MM.1S (cell line): ENCODE measurements around the gene AKR1C4.

Experiments
- DNase-seq: peaks from one replicate; pipeline ENCODE4 v3.0.0-alpha.2; 2015
- H2AFZ ChIP-seq: fragments of 300-600 bp; sonication (generic); 2 replicates; pipeline ENCODE4 v1.6.0; 2016; ENCODE audit warnings: antibody characterized with exemption, low read length
- H3F3A ChIP-seq: fragments of 300-600 bp; sonication (generic); 2 replicates; pipeline ENCODE4 v1.6.1; 2016; ENCODE audit warnings: mild to moderate bottlenecking, antibody characterized with exemption, low read length, moderate library complexity, mixed read lengths; ENCODE audit not compliant: insufficient read depth
- H3K27ac ChIP-seq: fragments of 300-600 bp; sonication (generic); 2 replicates; pipeline ENCODE4 v1.5.1; 2016; ENCODE audit warnings: mild to moderate bottlenecking, low read length
- H3K27me3 ChIP-seq: fragments of 300-600 bp; sonication (generic); replicated peaks from 2 replicates; pipeline ENCODE4 v1.6.0; 2016; ENCODE audit warnings: low read length; ENCODE audit not compliant: insufficient read depth
- H3K36me3 ChIP-seq: fragments of 300-600 bp; sonication (generic); replicated peaks from 2 replicates; pipeline ENCODE4 v1.6.1; 2016; ENCODE audit warnings: mild to moderate bottlenecking, low read length, mixed read lengths; ENCODE audit not compliant: insufficient read depth
- H3K4me1 ChIP-seq: fragments of 300-600 bp; sonication (generic); 2 replicates; pipeline ENCODE4 v1.6.1; 2016; ENCODE audit warnings: low read length, mixed read lengths
- H3K4me2 ChIP-seq: fragments of 300-600 bp; sonication (generic); 2 replicates; pipeline ENCODE4 v1.6.0; 2016; ENCODE audit warnings: low read depth, low read length
- H3K4me3 ChIP-seq: fragments of 300-600 bp; sonication (generic); 2 replicates; pipeline ENCODE4 v1.5.1; 2016; ENCODE audit warnings: low read length, mixed read lengths
- H3K79me2 ChIP-seq: fragments of 300-600 bp; sonication (generic); 2 replicates; pipeline ENCODE4 v1.6.1; 2016; ENCODE audit warnings: mixed run types, low read length, mixed read lengths
- H3K9ac ChIP-seq: fragments of 300-600 bp; sonication (generic); 2 replicates; pipeline ENCODE4 v1.6.1; 2016; ENCODE audit warnings: low read length, mixed read lengths
- H3K9me2 ChIP-seq: fragments of 300-600 bp; sonication (generic); replicated peaks from 2 replicates; pipeline ENCODE4 v1.6.1; 2016; ENCODE audit warnings: mild to moderate bottlenecking, low read length, mixed read lengths; ENCODE audit not compliant: insufficient read depth
- H3K9me3 ChIP-seq: fragments of 300-600 bp; sonication (generic); replicated peaks from 2 replicates; pipeline ENCODE4 v1.6.1; 2016; ENCODE audit warnings: mild to moderate bottlenecking, low read length, mixed read lengths; ENCODE audit not compliant: insufficient read depth
- H4K20me1 ChIP-seq: fragments of 300-600 bp; sonication (generic); 2 replicates; pipeline ENCODE4 v1.6.1; 2016; ENCODE audit warnings: mild to moderate bottlenecking, low read length, moderate library complexity, mixed read lengths; ENCODE audit not compliant: insufficient read depth
- EZH2 ChIP-seq: fragments of 300-600 bp; sonication (generic); optimal IDR thresholded peaks from 2 replicates; pipeline ENCODE3; 2017; ENCODE audit warnings: low read depth, mild to moderate bottlenecking, antibody characterized with exemption, low read length, mixed read lengths
- EZH2phosphoT487 ChIP-seq: fragments of 300-600 bp; sonication (generic); IDR thresholded peaks from 2 replicates; pipeline ENCODE4 v1.6.1; 2018; ENCODE audit warnings: antibody characterized with exemption, low read length
- TF ChIP-seq, protein P1 (sequence below): fragments of 300-600 bp; sonication (generic); IDR thresholded peaks from 2 replicates; pipeline ENCODE4 v1.5.1; 2016; ENCODE audit warnings: antibody characterized with exemption, low read length, mixed read lengths

AKR1C4 gene

DNA sequence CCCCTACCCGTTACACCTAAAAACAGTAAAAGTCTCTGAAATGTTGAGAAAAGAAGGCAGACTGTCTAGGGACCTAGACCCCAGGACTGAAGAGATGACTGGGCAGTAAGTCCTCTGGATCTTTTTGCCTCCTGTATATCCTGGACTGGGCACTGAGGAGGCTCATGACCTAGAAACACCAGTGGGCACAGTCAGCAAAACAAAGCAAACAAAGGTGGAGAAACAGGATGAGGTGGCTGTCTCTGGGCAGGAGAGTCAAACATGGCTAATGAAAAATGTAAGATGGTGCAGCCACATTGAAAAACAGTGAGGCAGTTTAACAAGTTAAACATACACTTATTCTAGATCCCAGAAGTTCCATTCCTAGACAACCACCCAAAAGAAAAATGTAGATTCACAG, 45.9 kb downstream of the AKR1C4 start:
- no peaks in the 10 kb centered on the region for H3K4me1 ChIP-seq
- H3K9me3 ChIP-seq: no peaks in the 10 kb centered on the region
- no peak for TF ChIP-seq EZH2
- no peak for TF ChIP-seq EZH2phosphoT487
- TF ChIP-seq, protein P1, sequence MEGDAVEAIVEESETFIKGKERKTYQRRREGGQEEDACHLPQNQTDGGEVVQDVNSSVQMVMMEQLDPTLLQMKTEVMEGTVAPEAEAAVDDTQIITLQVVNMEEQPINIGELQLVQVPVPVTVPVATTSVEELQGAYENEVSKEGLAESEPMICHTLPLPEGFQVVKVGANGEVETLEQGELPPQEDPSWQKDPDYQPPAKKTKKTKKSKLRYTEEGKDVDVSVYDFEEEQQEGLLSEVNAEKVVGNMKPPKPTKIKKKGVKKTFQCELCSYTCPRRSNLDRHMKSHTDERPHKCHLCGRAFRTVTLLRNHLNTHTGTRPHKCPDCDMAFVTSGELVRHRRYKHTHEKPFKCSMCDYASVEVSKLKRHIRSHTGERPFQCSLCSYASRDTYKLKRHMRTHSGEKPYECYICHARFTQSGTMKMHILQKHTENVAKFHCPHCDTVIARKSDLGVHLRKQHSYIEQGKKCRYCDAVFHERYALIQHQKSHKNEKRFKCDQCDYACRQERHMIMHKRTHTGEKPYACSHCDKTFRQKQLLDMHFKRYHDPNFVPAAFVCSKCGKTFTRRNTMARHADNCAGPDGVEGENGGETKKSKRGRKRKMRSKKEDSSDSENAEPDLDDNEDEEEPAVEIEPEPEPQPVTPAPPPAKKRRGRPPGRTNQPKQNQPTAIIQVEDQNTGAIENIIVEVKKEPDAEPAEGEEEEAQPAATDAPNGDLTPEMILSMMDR: no peak
- no peaks in the 10 kb centered on the region for H3K79me2 ChIP-seq
- H3K27ac ChIP-seq: no peak overlapping the region
- H2AFZ ChIP-seq: no peak overlapping the region
- no peaks in the 10 kb centered on the region for H3K36me3 ChIP-seq
- H3K4me2 ChIP-seq: no peak overlapping the region
- H3K9ac ChIP-seq: no peak overlapping the region
- no peak overlapping the region for H3K4me3 ChIP-seq
- H4K20me1 ChIP-seq: no peaks in the 10 kb centered on the region
- no peaks in the 10 kb centered on the region for H3K27me3 ChIP-seq
- H3F3A ChIP-seq: no peaks in the 10 kb centered on the region
- DNase-seq: no peak
- H3K9me2 ChIP-seq: no peaks in the 10 kb centered on the region

DNA sequence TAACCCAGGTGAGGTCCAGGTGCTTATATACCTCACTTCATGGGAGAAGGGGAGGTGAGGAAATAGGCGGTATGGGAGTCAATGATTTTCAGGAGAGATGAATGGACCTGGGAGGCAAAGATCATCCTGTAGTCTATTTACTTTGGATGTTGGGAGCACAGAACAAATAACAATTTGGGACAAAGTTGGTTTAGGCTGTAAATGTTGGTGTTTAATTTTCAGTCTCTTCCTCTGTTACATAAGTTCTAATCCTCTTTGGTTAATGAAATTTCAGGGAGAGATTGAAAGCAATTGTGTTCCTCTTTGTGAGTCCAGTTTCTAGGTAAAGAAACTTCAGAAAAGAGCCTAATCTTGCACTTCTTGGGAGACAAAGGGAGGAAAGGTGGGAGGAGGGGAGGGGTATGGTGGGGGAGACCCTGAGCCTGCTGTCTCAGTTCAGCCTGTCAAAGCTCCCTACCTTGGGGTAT, 46.9 kb downstream of the AKR1C4 start:
- Histone ChIP-seq H3K4me3 (no peak overlapping the region), H4K20me1 (no peaks in the 10 kb centered on the region)
- TF ChIP-seq EZH2 (no peak), EZH2phosphoT487 (no peak)
- TF ChIP-seq, protein P1: no peak

GRCh38 chr10:5252177-5253037, 55.8 kb downstream of the AKR1C4 start:
- H3K4me3 ChIP-seq: no peak overlapping the region
- H3K36me3 ChIP-seq: no peaks in the 10 kb centered on the region
- H3K4me2 ChIP-seq: no peak overlapping the region
- no peaks in the 10 kb centered on the region for H3K27me3 ChIP-seq
- no peak overlapping the region for H2AFZ ChIP-seq
- H3K9me3 ChIP-seq: no peaks in the 10 kb centered on the region
- TF ChIP-seq EZH2phosphoT487: no peak
- TF ChIP-seq, protein P1: no peak
- no peak for TF ChIP-seq EZH2
- H3K9ac ChIP-seq: no peak overlapping the region
- H3K79me2 ChIP-seq: no peaks in the 10 kb centered on the region
- no peaks in the 10 kb centered on the region for H3K9me2 ChIP-seq
- DNase-seq: no peak
- H3K27ac ChIP-seq: no peak overlapping the region
- H3F3A ChIP-seq: no peaks in the 10 kb centered on the region
- no peaks in the 10 kb centered on the region for H4K20me1 ChIP-seq
- no peaks in the 10 kb centered on the region for H3K4me1 ChIP-seq

More for the DNA sequence above, 46.9 kb downstream of the AKR1C4 start:
- DNase-seq: no peak
- Histone ChIP-seq H3K27ac (no peak overlapping the region), H3K36me3 (no peaks in the 10 kb centered on the region), H3K79me2 (no peaks in the 10 kb centered on the region), H3K9me3 (no peaks in the 10 kb centered on the region), H3K27me3 (no peaks in the 10 kb centered on the region), H3F3A (no peaks in the 10 kb centered on the region), H3K9ac (no peak overlapping the region), H2AFZ (no peak overlapping the region), H3K4me2 (no peak overlapping the region), H3K9me2 (no peaks in the 10 kb centered on the region), H3K4me1 (no peaks in the 10 kb centered on the region)
